ENCODE data around the gene RRP9. TPM values are rescaled to one million over a fixed set of nuclear protein-coding genes. Genes with fewer than 3 reads are reported as not detected.

Gene RRP9
- total and polyA plus RNA-seq, 2 donors (not counting 3 experiments of a cell fraction or from before 2014, with no cell fraction given): 26.0 to 30.1 TPM

DNA sequence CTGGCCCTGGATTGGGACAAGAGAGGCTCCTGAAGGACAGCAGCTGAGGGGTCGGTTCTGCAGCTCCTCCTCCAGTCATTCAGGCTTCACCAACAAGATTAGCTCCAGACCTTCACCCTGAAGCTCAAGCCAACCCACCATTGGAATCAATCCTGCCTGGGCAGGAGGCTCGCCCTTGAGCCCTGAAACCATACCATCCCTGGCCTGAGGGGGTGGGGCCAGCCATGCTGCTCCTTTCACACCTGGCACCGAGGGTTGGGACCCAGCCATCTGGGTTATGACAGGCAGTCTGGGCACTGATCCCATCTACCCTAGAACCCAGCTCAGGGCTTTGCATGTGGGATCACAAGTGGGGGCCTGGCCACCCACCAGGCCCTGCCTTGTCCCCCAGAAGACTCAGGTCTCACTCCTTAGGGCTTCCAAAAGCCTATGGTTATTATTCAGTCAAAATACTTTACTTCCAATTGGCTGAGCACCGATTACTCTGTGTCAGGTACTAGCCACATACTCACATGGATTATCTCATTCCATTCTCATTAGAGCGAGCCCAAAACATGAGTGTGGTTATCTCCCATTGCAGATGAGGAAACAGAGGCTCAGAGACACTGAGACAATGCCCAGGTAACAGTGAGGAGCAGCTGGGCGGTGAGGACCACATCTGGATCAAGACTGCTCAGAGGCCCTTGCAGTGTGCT is 29.0 kb upstream of the RRP9 start:
- BruUV-seq (replicated peaks): no TSS peak
- no peak for TF ChIP-seq MYC (IDR thresholded peaks at IDR 0.05; ENCODE audit: low read depth, low read length)
- TF ChIP-seq, protein P1, sequence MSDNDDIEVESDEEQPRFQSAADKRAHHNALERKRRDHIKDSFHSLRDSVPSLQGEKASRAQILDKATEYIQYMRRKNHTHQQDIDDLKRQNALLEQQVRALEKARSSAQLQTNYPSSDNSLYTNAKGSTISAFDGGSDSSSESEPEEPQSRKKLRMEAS (IDR thresholded peaks at IDR 0.05; ENCODE audit: insufficient read depth, insufficient read length): no peak
- TF ChIP-seq JUN (IDR thresholded peaks at IDR 0.05; ENCODE audit: borderline replicate concordance, insufficient read depth, insufficient read length, low read depth): no peak
- TF ChIP-seq POLR2A (IDR thresholded peaks at IDR 0.05; ENCODE audit: low read depth, low read length): no peak
- no peak for TF ChIP-seq POLR2AphosphoS5 (IDR thresholded peaks at IDR 0.05; ENCODE audit: insufficient read depth, low read depth, low read length)
- Histone ChIP-seq H3K27me3 (ENCODE audit: control insufficient read depth in 2 of 2, insufficient read depth in 2 of 2, low read length in 2 of 2) (no peaks in the 10 kb centered on the region), H3K9ac (replicated peaks; ENCODE audit: extremely low read depth, insufficient read depth, low read length) (no peak overlapping the region), H3K36me3 (ENCODE audit: control insufficient read depth in 2 of 2, extremely low read depth in 1 of 2, insufficient read depth in 2 of 2, low read length in 2 of 2) (no peaks in the 10 kb centered on the region), H3K79me2 (ENCODE audit: control insufficient read depth, insufficient read depth, low read length) (no peaks in the 10 kb centered on the region), H3K27ac (ENCODE audit: insufficient read depth, low read depth, low read length) (no peak overlapping the region), H3K4me2 (ENCODE audit: insufficient read depth, low read length) (no peak overlapping the region), H4K20me1 (replicated peaks; ENCODE audit: control insufficient read depth, extremely low read depth, insufficient read depth, low read length) (no peaks in the 10 kb centered on the region), H3K9me1 (replicated peaks; ENCODE audit: control insufficient read depth, extremely low read depth, insufficient read depth, low read length) (no peaks in the 10 kb centered on the region), H2AFZ (ENCODE audit: low read depth, low read length) (no peak overlapping the region), H3K4me1 (ENCODE audit: control insufficient read depth, extremely low read depth, insufficient read depth, low read length) (peaks cover 24% of the 10 kb centered on the region), H3K4me3 (replicated peaks in 1 of 3; ENCODE audit: insufficient read depth in 1 of 3, low read depth in 1 of 3, low read length in 3 of 3) (no peak overlapping the region), H3K9me3 (replicated peaks; ENCODE audit: control insufficient read depth, insufficient read depth, low read length) (no peaks in the 10 kb centered on the region)
- dilution Hi-C loops (cut with MboI; ENCODE audit: extremely low pct_ligation_motif_present, low sequenced_read_pairs) (no loop called here), intact Hi-C loops (cut with micrococcal nuclease) (no loop called here)
- DNase-seq (ENCODE audit: low read depth, low spot score) (no peak), FAIRE-seq (no peak)
- ChIA-PET CTCF (interaction anchor here (1.6 kb wide), 1 partner anchor 28 kb away, joined by 9 read pairs; the partner anchor contains the start of genes PARP3 and RRP9), POLR2A (no interaction called here)

DNA sequence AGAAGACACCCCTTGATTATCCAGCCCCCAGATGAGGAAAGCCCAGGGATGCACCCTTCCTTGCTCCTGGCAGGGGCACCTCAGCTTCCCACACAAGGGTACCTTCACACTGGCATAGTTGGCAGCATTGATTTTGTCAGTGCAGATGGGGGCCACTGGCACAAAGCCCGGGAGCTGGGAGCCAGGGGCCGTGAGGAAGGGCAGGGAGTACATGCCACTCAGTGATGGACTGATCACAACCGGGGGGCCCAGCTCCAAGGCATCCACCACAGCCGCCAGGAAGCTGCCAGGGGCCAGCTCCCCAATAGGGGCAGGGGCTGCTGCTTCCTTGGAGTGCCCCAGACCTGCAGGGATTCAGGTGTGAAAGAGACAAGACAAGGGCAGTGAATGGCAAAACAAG is 28.1 kb upstream of the RRP9 start:
- no peak for FAIRE-seq
- H3K9me3 ChIP-seq (replicated peaks; ENCODE audit: control insufficient read depth, insufficient read depth, low read length): no peaks in the 10 kb centered on the region
- BruUV-seq (replicated peaks): no TSS peak
- no peak overlapping the region for H3K27ac ChIP-seq (ENCODE audit: insufficient read depth, low read depth, low read length)
- CTCF ChIA-PET: interaction anchor here (1.6 to 3.5 kb wide), 3 partner anchors 12 to 27 kb away, joined by 9 to 14 read pairs (median 13); partner anchors contain the start of genes ACY1, PARP3 and RRP9
- H2AFZ ChIP-seq (ENCODE audit: low read depth, low read length): no peak overlapping the region
- no peak overlapping the region for H3K4me3 ChIP-seq (replicated peaks in 1 of 3; ENCODE audit: insufficient read depth in 1 of 3, low read depth in 1 of 3, low read length in 3 of 3)
- POLR2A ChIA-PET: no interaction called here
- dilution Hi-C loops (cut with MboI; ENCODE audit: extremely low pct_ligation_motif_present, low sequenced_read_pairs): no loop called here
- no peak for DNase-seq (ENCODE audit: low read depth, low spot score)
- no peak overlapping the region for H3K9ac ChIP-seq (replicated peaks; ENCODE audit: extremely low read depth, insufficient read depth, low read length)
- H3K36me3 ChIP-seq (ENCODE audit: control insufficient read depth in 2 of 2, extremely low read depth in 1 of 2, insufficient read depth in 2 of 2, low read length in 2 of 2): no peaks in the 10 kb centered on the region
- intact Hi-C loops (cut with micrococcal nuclease): no loop called here
- no peaks in the 10 kb centered on the region for H4K20me1 ChIP-seq (replicated peaks; ENCODE audit: control insufficient read depth, extremely low read depth, insufficient read depth, low read length)
- peaks cover 18% of the 10 kb centered on the region for H3K4me1 ChIP-seq (ENCODE audit: control insufficient read depth, extremely low read depth, insufficient read depth, low read length)
- H3K4me2 ChIP-seq (ENCODE audit: insufficient read depth, low read length): no peak overlapping the region
- no peaks in the 10 kb centered on the region for H3K79me2 ChIP-seq (ENCODE audit: control insufficient read depth, insufficient read depth, low read length)
- no peaks in the 10 kb centered on the region for H3K27me3 ChIP-seq (ENCODE audit: control insufficient read depth in 2 of 2, insufficient read depth in 2 of 2, low read length in 2 of 2)
- H3K9me1 ChIP-seq (replicated peaks; ENCODE audit: control insufficient read depth, extremely low read depth, insufficient read depth, low read length): no peaks in the 10 kb centered on the region
- TF ChIP-seq POLR2A (IDR thresholded peaks at IDR 0.05; ENCODE audit: low read depth, low read length): no peak
- no peak for TF ChIP-seq EZH2 (IDR thresholded peaks at IDR 0.05; ENCODE audit: borderline replicate concordance, low read depth, low read length, severe bottlenecking)
- TF ChIP-seq JUN (IDR thresholded peaks at IDR 0.05; ENCODE audit: borderline replicate concordance, insufficient read depth, insufficient read length, low read depth): no peak
- TF ChIP-seq POLR2AphosphoS5 (IDR thresholded peaks at IDR 0.05; ENCODE audit: insufficient read depth, low read depth, low read length): no peak
- no peak for TF ChIP-seq MYC (IDR thresholded peaks at IDR 0.05; ENCODE audit: low read depth, low read length)
- no peak for TF ChIP-seq FOS (IDR thresholded peaks at IDR 0.05; ENCODE audit: borderline replicate concordance, insufficient read depth, low read length)

All from endothelial cell of umbilical vein (primary cell).